H9 (cell line): ENCODE data around the gene ITPKC. TPM values are rescaled to one million over a fixed set of nuclear protein-coding genes. Genes with fewer than 3 reads are reported as not detected.

Source experiments
- DNase-seq: peaks from one replicate; pipeline ENCODE4 v3.0.0-alpha.2; 2017
- H2AFZ ChIP-seq: one replicate; pipeline ENCODE4 v1.6.1; 2013; ENCODE audit warnings: mild to moderate bottlenecking, low read length, control low read depth, moderate library complexity
- H2AK5ac ChIP-seq: 2 replicates; pipeline ENCODE4 v1.6.1; 2013; ENCODE audit warnings: low read length, control low read depth, mixed read lengths; ENCODE audit not compliant: insufficient read length
- H2BK120ac ChIP-seq: one replicate; pipeline ENCODE4 v1.6.1; 2013; ENCODE audit warnings: low read depth, mild to moderate bottlenecking, low read length, control low read depth, inconsistent platforms; ENCODE audit not compliant: poor library complexity, severe bottlenecking
- H2BK12ac ChIP-seq: 2 replicates; pipeline ENCODE4 v1.6.1; 2013; ENCODE audit warnings: low read length, control low read depth, mixed read lengths, low read depth; ENCODE audit not compliant: insufficient read length
- H2BK15ac ChIP-seq: 2 replicates; pipeline ENCODE4 v1.6.1; 2013; ENCODE audit warnings: low read depth, low read length, control low read depth
- H2BK20ac ChIP-seq: one replicate; pipeline ENCODE4 v1.6.1; 2013; ENCODE audit warnings: low read depth, mild to moderate bottlenecking, low read length, control low read depth, inconsistent platforms; ENCODE audit not compliant: poor library complexity, severe bottlenecking
- H2BK5ac ChIP-seq: 2 replicates; pipeline ENCODE4 v1.6.1; 2013; ENCODE audit warnings: low read length, control low read depth, mixed read lengths; ENCODE audit not compliant: insufficient read length
- H3K14ac ChIP-seq: 2 replicates; pipeline ENCODE4 v1.6.1; 2013; ENCODE audit warnings: low read length, control low read depth; ENCODE audit not compliant: insufficient read depth
- H3K18ac ChIP-seq: 2 replicates; pipeline ENCODE4 v1.6.1; 2013; ENCODE audit warnings: low read depth, mild to moderate bottlenecking, mixed read lengths, low read length, control low read depth; ENCODE audit not compliant: insufficient read length
- H3K23ac ChIP-seq: 2 replicates; pipeline ENCODE4 v1.6.1; 2013; ENCODE audit warnings: low read length, control low read depth, mixed read lengths, low read depth; ENCODE audit not compliant: insufficient read length
- H3K23me2 ChIP-seq: 2 replicates; pipeline ENCODE4 v1.6.1; 2013; ENCODE audit warnings: low read depth, mild to moderate bottlenecking, mixed read lengths, low read length, control low read depth; ENCODE audit not compliant: insufficient read length, poor library complexity, severe bottlenecking
- H3K27ac ChIP-seq: 2 replicates; pipeline ENCODE4 v1.5.1; 2013; ENCODE audit warnings: low read length, control low read depth, mixed read lengths, low read depth; ENCODE audit not compliant: insufficient read length
- H3K27me3 ChIP-seq: 2 replicates; pipeline ENCODE4 v1.6.1; 2013; ENCODE audit warnings: low read length, control low read depth, inconsistent platforms; ENCODE audit not compliant: insufficient read depth
- H3K4ac ChIP-seq: 2 replicates; pipeline ENCODE4 v1.6.1; 2013; ENCODE audit warnings: low read depth, mild to moderate bottlenecking, control low read depth, inconsistent platforms, low read length, moderate library complexity
- H3K4me1 ChIP-seq: 2 replicates; pipeline ENCODE4 v1.6.1; 2013; ENCODE audit warnings: low read length, control low read depth, inconsistent platforms; ENCODE audit not compliant: insufficient read depth
- H3K4me2 ChIP-seq: 2 replicates; pipeline ENCODE4 v1.6.1; 2013; ENCODE audit warnings: low read length, control low read depth, mixed read lengths; ENCODE audit not compliant: insufficient read length, insufficient read depth
- H3K56ac ChIP-seq: 2 replicates; pipeline ENCODE4 v1.6.1; 2013; ENCODE audit warnings: low read depth, mild to moderate bottlenecking, mixed read lengths, low read length, control low read depth; ENCODE audit not compliant: insufficient read length
- H3K79me1 ChIP-seq: 2 replicates; pipeline ENCODE4 v1.6.1; 2013; ENCODE audit warnings: low read depth, mild to moderate bottlenecking, moderate library complexity, low read length, control low read depth, inconsistent platforms; ENCODE audit not compliant: insufficient read depth, poor library complexity, severe bottlenecking
- H3K79me2 ChIP-seq: 2 replicates; pipeline ENCODE4 v1.6.1; 2013; ENCODE audit warnings: low read length, control low read depth, inconsistent platforms; ENCODE audit not compliant: insufficient read depth
- H3K9ac ChIP-seq: 2 replicates; pipeline ENCODE4 v1.6.1; 2013; ENCODE audit warnings: low read length, control low read depth, mixed read lengths; ENCODE audit not compliant: insufficient read length; ENCODE audit errors: extremely low read depth
- H3K9me3 ChIP-seq: one replicate; pipeline ENCODE4 v1.6.1; 2013; ENCODE audit warnings: low read depth, low read length, inconsistent platforms; ENCODE audit not compliant: control insufficient read depth
- H3T11ph ChIP-seq: one replicate; pipeline ENCODE4 v1.6.1; 2013; ENCODE audit warnings: mild to moderate bottlenecking, low read length, control low read depth, inconsistent platforms
- H4K20me1 ChIP-seq: one replicate; pipeline ENCODE4 v1.6.1; 2013; ENCODE audit not compliant: control insufficient read depth, insufficient read length, insufficient read depth
- H4K5ac ChIP-seq: 2 replicates; pipeline ENCODE4 v1.6.1; 2013; ENCODE audit warnings: low read depth, mild to moderate bottlenecking, mixed read lengths, low read length, control low read depth; ENCODE audit not compliant: insufficient read length
- H4K8ac ChIP-seq: replicated peaks from 2 replicates; pipeline ENCODE4 v1.6.1; 2013; ENCODE audit warnings: low read length, control low read depth, mixed read lengths, low read depth; ENCODE audit not compliant: insufficient read length
- H4K91ac ChIP-seq: 2 replicates; pipeline ENCODE4 v1.6.1; 2013; ENCODE audit warnings: low read depth, mild to moderate bottlenecking, moderate library complexity, mixed read lengths, low read length, control low read depth; ENCODE audit not compliant: insufficient read length
- H3K27ac Mint-ChIP-seq, 3 experiments: 2 replicates in 2 of 3; 3 replicates in 1 of 3; pipeline ENCODE4 v1.8.0; 2020 to 2021; ENCODE audit warnings: mixed read lengths in 3 of 3, mild to moderate bottlenecking in 1 of 3, moderate library complexity in 1 of 3
- H3K27me3 Mint-ChIP-seq: 2 replicates; pipeline ENCODE4 v1.8.0; 2021; ENCODE audit warnings: low read depth, mild to moderate bottlenecking, moderate library complexity, mixed read lengths
- H3K36me3 Mint-ChIP-seq, 3 experiments: 2 replicates in 2 of 3; 3 replicates in 1 of 3; pipeline ENCODE4 v1.8.0; 2020 to 2021; ENCODE audit warnings: low read depth in 3 of 3, mixed read lengths in 3 of 3; ENCODE audit not compliant: insufficient read depth in 1 of 3
- H3K4me1 Mint-ChIP-seq, 2 experiments: 2 replicates each; pipeline ENCODE4 v1.8.0; 2020; ENCODE audit warnings: mixed read lengths in 2 of 2
- H3K4me3 Mint-ChIP-seq, 2 experiments: 2 replicates in 1 of 2; 3 replicates in 1 of 2; pipeline ENCODE4 v1.8.0; 2020 to 2021; ENCODE audit warnings: mild to moderate bottlenecking in 2 of 2, mixed read lengths in 2 of 2, moderate library complexity in 1 of 2
- H3K9me3 Mint-ChIP-seq, 2 experiments: 2 replicates in 1 of 2; 3 replicates in 1 of 2; pipeline ENCODE4 v1.8.0; 2020; ENCODE audit warnings: mild to moderate bottlenecking in 2 of 2, mixed read lengths in 2 of 2, moderate library complexity in 1 of 2
- CTCF ChIP-seq: fragments of 200-600 bp; sonication (generic); conservative IDR thresholded peaks from 3 replicates; pipeline ENCODE4 v1.8.0; 2021; ENCODE audit warnings: antibody characterized with exemption, mild to moderate bottlenecking
- WGBS: extraction: QIAGEN DNeasy Blood & Tissue Kit; methylation state at CpG from one replicate; pipeline ENCODE4 v1.1.7; 2013; ENCODE audit warnings: missing lambda C conversion rate, low lambda C conversion rate, mixed read lengths; ENCODE audit not compliant: insufficient read length; ENCODE audit errors: extremely low coverage; 5-methylcytosine and 5-hydroxymethylcytosine counted together
- total RNA-seq: library from RNA; stranded (reverse); gene quantifications from 2 replicates; pipeline ENCODE4 v1.2.1, GENCODE V29; 2021

ITPKC gene
- total RNA-seq, 1 experiment from 2014 or later = 11.2 TPM

DNA sequence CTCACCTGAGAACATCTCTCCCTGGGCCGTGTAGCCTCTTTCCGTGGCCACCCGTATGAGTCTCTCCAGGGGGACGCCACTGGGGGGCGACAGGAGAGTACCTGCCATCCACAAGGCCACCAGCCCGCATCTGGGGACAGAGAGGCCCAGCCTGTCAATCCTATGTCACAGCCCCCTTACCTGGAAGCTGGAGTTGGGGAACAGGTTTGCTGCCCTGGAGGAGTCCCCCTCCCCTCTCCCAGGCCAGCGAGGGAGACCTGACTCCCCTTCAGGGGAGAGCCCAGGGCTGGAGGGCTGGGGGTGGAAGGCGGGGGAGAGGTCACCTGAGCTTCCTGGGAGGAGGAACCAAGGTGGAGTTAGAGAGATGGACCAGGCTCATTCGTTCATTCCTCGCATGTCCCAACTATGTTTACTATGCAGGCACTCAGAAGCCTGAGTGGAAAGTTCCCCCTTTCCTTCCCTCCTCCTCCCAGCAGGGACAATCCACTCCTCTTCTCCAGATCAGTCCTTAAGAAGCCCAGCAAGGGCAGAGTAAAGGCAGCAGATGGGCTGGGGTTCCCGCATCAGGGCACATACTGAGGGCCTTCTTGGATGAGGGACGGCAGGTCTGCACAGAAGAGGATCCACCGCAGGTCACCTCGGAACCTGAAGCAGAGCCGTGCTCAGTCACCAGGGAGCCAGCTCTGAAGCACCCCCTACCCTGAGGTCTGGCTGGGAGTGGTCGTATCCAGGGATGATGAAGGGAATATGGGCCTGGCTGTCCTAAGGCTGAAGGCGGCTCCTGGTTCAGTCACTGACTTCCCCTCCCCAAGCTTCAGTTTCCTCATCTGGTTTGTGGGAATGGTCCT is 27.9 kb downstream of the ITPKC start:
- peaks cover 4% of the 10 kb centered on the region; the same call in 1 of the 2 replicates for H3K4me1 ChIP-seq
- H4K91ac ChIP-seq = no peak overlapping the region
- H3K27ac ChIP-seq = no peak overlapping the region
- peak; percentile 78 for DNase-seq
- H3K9ac ChIP-seq = no peak overlapping the region
- no peak overlapping the region for H4K8ac ChIP-seq
- no peaks in the 10 kb centered on the region for H3K9me3 ChIP-seq
- Mint-ChIP-seq H3K4me1 (peaks cover 21 to 25% of the 10 kb centered on the region in 2 experiments), H3K4me3 (no peak overlapping the region; a peak in 1 of 5 replicates), H3K36me3 (peaks cover 6 to 17% (median 12%) of the 10 kb centered on the region in 3 experiments; a peak in 5 of 7 replicates), H3K27me3 (no peaks in the 10 kb centered on the region), H3K9me3 (no peaks in the 10 kb centered on the region), H3K27ac (peak overlapping the region; percentile 85 to 95 (median 92); a peak in 6 of 7 replicates)
- no peaks in the 10 kb centered on the region; the same call in 1 of the 2 replicates for H3K79me2 ChIP-seq
- no peak overlapping the region for H4K5ac ChIP-seq
- H2AFZ ChIP-seq = no peak overlapping the region
- H4K20me1 ChIP-seq = no peaks in the 10 kb centered on the region
- H3K14ac ChIP-seq = no peak overlapping the region
- H3K79me1 ChIP-seq = no peaks in the 10 kb centered on the region
- peak; percentile 41; the same call in 2 of the 3 replicates for TF ChIP-seq CTCF
- no peak overlapping the region for H2BK120ac ChIP-seq
- H3K23ac ChIP-seq = no peak overlapping the region
- H3K23me2 ChIP-seq = peaks cover 5% of the 10 kb centered on the region
- no peaks in the 10 kb centered on the region for H3K27me3 ChIP-seq
- H2AK5ac ChIP-seq = no peak overlapping the region
- no peak overlapping the region for H3K18ac ChIP-seq
- H3K56ac ChIP-seq = no peak overlapping the region
- H2BK15ac ChIP-seq = no peak overlapping the region
- H3K4ac ChIP-seq = no peak overlapping the region
- no peak overlapping the region for H3K4me2 ChIP-seq
- H2BK12ac ChIP-seq = no peak overlapping the region
- H2BK20ac ChIP-seq = no peak overlapping the region
- no CpG with 5 or more reads among the region's 17 CpGs for WGBS
- H3T11ph ChIP-seq = no peak overlapping the region
- H2BK5ac ChIP-seq = no peak overlapping the region
